H1 (cell line): Measurements from ENCODE around the gene URM1. TPM values are rescaled to one million over a fixed set of nuclear protein-coding genes. Genes with fewer than 3 reads are reported as not detected.

Experiments
- CTCF ChIA-PET: fragments of 300-600 bp; sonication (Branson Sonifier 250); formaldehyde crosslinking; loops from one replicate; lab custom pipeline; 2021; ENCODE audit not compliant: partially characterized antibody; lab: Charles Lee
- POLR2A ChIA-PET: fragments of 300-600 bp; sonication (Branson Sonifier 250); formaldehyde crosslinking; loops from one replicate; lab custom pipeline; 2021; ENCODE audit warnings: inconsistent platforms; ENCODE audit not compliant: partially characterized antibody; lab: Charles Lee
- DNase-seq, 2 experiments: peaks; one replicate each; pipeline versions ENCODE4 v3.0.0 to v3.0.0-alpha.2; 2010 to 2022; ENCODE audit warnings: low spot score in 2 of 2, low read depth in 1 of 2, mixed read lengths in 1 of 2
- FAIRE-seq: peaks from 2 replicates; lab custom pipeline; 2011; peaks lifted over from hg19 to GRCh38; lab: Jason Lieb, UNC
- H2AFZ ChIP-seq: 2 replicates; pipeline ENCODE4 v1.8.1; 2012; ENCODE audit warnings: low read length, inconsistent platforms
- H2AK5ac ChIP-seq: 2 replicates; pipeline ENCODE4 v1.6.1; 2013; ENCODE audit warnings: low read depth, low read length
- H2BK120ac ChIP-seq: replicated peaks from 2 replicates; pipeline ENCODE3; 2013; ENCODE audit warnings: low read depth, low read length, inconsistent platforms
- H2BK12ac ChIP-seq: 2 replicates; pipeline ENCODE4 v1.6.1; 2013; ENCODE audit warnings: low read depth, low read length
- H2BK15ac ChIP-seq: 2 replicates; pipeline ENCODE4 v1.6.1; 2013; ENCODE audit warnings: low read length
- H2BK20ac ChIP-seq: 2 replicates; pipeline ENCODE4 v1.6.1; 2013; ENCODE audit warnings: low read length
- H2BK5ac ChIP-seq: 2 replicates; pipeline ENCODE4 v1.6.1; 2013; ENCODE audit warnings: low read depth, low read length
- H3K14ac ChIP-seq: 2 replicates; pipeline ENCODE4 v1.6.1; 2013; ENCODE audit warnings: inconsistent platforms; ENCODE audit not compliant: insufficient read length
- H3K18ac ChIP-seq: 2 replicates; pipeline ENCODE4 v1.6.1; 2013; ENCODE audit warnings: low read length; ENCODE audit errors: extremely low read depth
- H3K23ac ChIP-seq: 2 replicates; pipeline ENCODE4 v1.6.1; 2013; ENCODE audit warnings: inconsistent platforms; ENCODE audit not compliant: insufficient read length
- H3K23me2 ChIP-seq: 2 replicates; pipeline ENCODE4 v1.6.1; 2013; ENCODE audit warnings: low read depth, low read length
- H3K27ac ChIP-seq: 2 replicates; pipeline ENCODE4 v1.6.1; 2011; ENCODE audit warnings: low read depth, low read length, inconsistent platforms
- H3K27me3 ChIP-seq, 4 experiments: replicated peaks in 1 of 4; 1 replicate in 1 of 4; 2 replicates in 3 of 4; pipeline versions ENCODE4 v1.6.1 to v1.8.1; 2011 to 2013; ENCODE audit warnings: low read length in 3 of 4, mild to moderate bottlenecking in 3 of 4, inconsistent platforms in 2 of 4, mixed read lengths in 2 of 4, moderate library complexity in 1 of 4; ENCODE audit not compliant: control insufficient read depth in 3 of 4, insufficient read depth in 3 of 4; ENCODE audit errors: extremely low read depth in 1 of 4
- H3K36me3 ChIP-seq, 4 experiments: 2 replicates each; pipeline versions ENCODE4 v1.6.1 to v1.8.1; 2011 to 2013; ENCODE audit warnings: mild to moderate bottlenecking in 4 of 4, low read length in 3 of 4, moderate library complexity in 2 of 4, control low read depth in 1 of 4, inconsistent platforms in 1 of 4; ENCODE audit not compliant: insufficient read depth in 4 of 4, control insufficient read depth in 2 of 4
- H3K4ac ChIP-seq: replicated peaks from 2 replicates; pipeline ENCODE3; 2013; ENCODE audit warnings: low read length, low read depth, mixed read lengths, inconsistent platforms; ENCODE audit not compliant: insufficient read length
- H3K4me1 ChIP-seq, 4 experiments: replicated peaks in 1 of 4; 1 replicate in 1 of 4; 2 replicates in 3 of 4; pipeline versions ENCODE4 v1.6.1 to v1.8.1; 2011 to 2013; ENCODE audit warnings: low read length in 3 of 4, inconsistent platforms in 2 of 4, mixed read lengths in 1 of 4; ENCODE audit not compliant: insufficient read depth in 4 of 4, control insufficient read depth in 3 of 4
- H3K4me2 ChIP-seq, 2 experiments: 2 replicates each; pipeline versions ENCODE4 v1.6.1 to v1.8.1; 2011 to 2013; ENCODE audit warnings: low read depth in 2 of 2, low read length in 2 of 2, control low read depth in 1 of 2, inconsistent platforms in 1 of 2, mild to moderate bottlenecking in 1 of 2; ENCODE audit not compliant: insufficient read depth in 1 of 2
- H3K4me3 ChIP-seq, 4 experiments: fragments of 200-600, 300-600 bp in 1 of 4; sonication (generic), shearing (Covaris generic), sonication (Bioruptor Twin) in 1 of 4; 2 replicates each; pipeline versions ENCODE4 v1.5.1 to v1.8.1; 2011 to 2016; ENCODE audit warnings: low read length in 4 of 4, low read depth in 3 of 4, control low read depth in 2 of 4, inconsistent platforms in 2 of 4, mild to moderate bottlenecking in 2 of 4, mixed read lengths in 1 of 4, moderate library complexity in 1 of 4; ENCODE audit not compliant: insufficient read depth in 2 of 4; ENCODE audit errors: extremely low read depth in 1 of 4
- H3K56ac ChIP-seq: replicated peaks from 2 replicates; pipeline ENCODE3; 2013; ENCODE audit warnings: low read depth, mild to moderate bottlenecking, mixed read lengths, low read length, inconsistent platforms; ENCODE audit not compliant: insufficient read length
- H3K79me1 ChIP-seq: 2 replicates; pipeline ENCODE4 v1.6.1; 2013; ENCODE audit warnings: low read depth, low read length, control low read depth
- H3K79me2 ChIP-seq, 2 experiments: 2 replicates each; pipeline versions ENCODE4 v1.6.1 to v1.8.1; 2012 to 2013; ENCODE audit warnings: low read length in 2 of 2, mild to moderate bottlenecking in 2 of 2, inconsistent platforms in 1 of 2; ENCODE audit not compliant: insufficient read depth in 2 of 2, control insufficient read depth in 1 of 2
- H3K9ac ChIP-seq, 4 experiments: replicated peaks in 1 of 4; 1 replicate in 1 of 4; 2 replicates in 3 of 4; pipeline versions ENCODE4 v1.6.1 to v1.8.1; 2011 to 2013; ENCODE audit warnings: low read depth in 3 of 4, low read length in 3 of 4, control low read depth in 2 of 4, mild to moderate bottlenecking in 2 of 4, moderate library complexity in 2 of 4, inconsistent platforms in 1 of 4; ENCODE audit errors: extremely low read depth in 1 of 4
- H3K9me3 ChIP-seq, 2 experiments: 2 replicates each; pipeline versions ENCODE4 v1.6.1 to v1.8.1; 2012 to 2013; ENCODE audit warnings: mild to moderate bottlenecking in 2 of 2, moderate library complexity in 2 of 2, control low read depth in 1 of 2, inconsistent platforms in 1 of 2, low read depth in 1 of 2, low read length in 1 of 2, mixed read lengths in 1 of 2; ENCODE audit not compliant: insufficient read depth in 2 of 2
- H4K20me1 ChIP-seq, 2 experiments: replicated peaks in 1 of 2; 2 replicates each; pipeline versions ENCODE3 to v1.8.1; 2011 to 2013; ENCODE audit warnings: inconsistent platforms in 2 of 2, low read length in 2 of 2, mild to moderate bottlenecking in 1 of 2; ENCODE audit not compliant: insufficient read depth in 2 of 2, control insufficient read depth in 1 of 2
- H4K5ac ChIP-seq: 2 replicates; pipeline ENCODE4 v1.6.1; 2013; ENCODE audit warnings: low read length, low read depth, mixed read lengths, inconsistent platforms; ENCODE audit not compliant: insufficient read length
- H4K8ac ChIP-seq: 2 replicates; pipeline ENCODE4 v1.8.0; 2013; ENCODE audit warnings: mild to moderate bottlenecking, moderate library complexity, low read length, inconsistent platforms; ENCODE audit not compliant: insufficient read depth; ENCODE audit errors: extremely low read depth
- H4K91ac ChIP-seq: replicated peaks from 2 replicates; pipeline ENCODE3; 2013; ENCODE audit warnings: low read length, mixed read lengths, inconsistent platforms; ENCODE audit not compliant: insufficient read length
- CBX5 ChIP-seq: fragments of 300-800, 300-1000 bp; sonication (generic); IDR thresholded peaks from 2 replicates; pipeline ENCODE4 v1.7.1; 2016; ENCODE audit warnings: antibody characterized with exemption, low read length, low read depth
- CTCF ChIP-seq, 3 experiments: IDR thresholded peaks; 1 replicate in 2 of 3; 2 replicates in 1 of 3; pipeline versions ENCODE4 v1.5.1 to v1.6.1; 2011; ENCODE audit warnings: low read length in 3 of 3, mild to moderate bottlenecking in 3 of 3, inconsistent platforms in 2 of 3, low read depth in 1 of 3, moderate library complexity in 1 of 3; ENCODE audit not compliant: insufficient read depth in 1 of 3; ENCODE audit errors: control extremely low read depth in 1 of 3
- EP300 ChIP-seq, 2 experiments: IDR thresholded peaks; 1 replicate in 1 of 2; 2 replicates in 1 of 2; pipeline ENCODE4 v1.6.1; 2011 to 2012; ENCODE audit warnings: low read depth in 2 of 2, low read length in 2 of 2, mild to moderate bottlenecking in 2 of 2, borderline replicate concordance in 1 of 2, inconsistent platforms in 1 of 2, moderate library complexity in 1 of 2
- GABPA ChIP-seq: IDR thresholded peaks from 2 replicates; pipeline ENCODE4 v1.6.1; 2011; ENCODE audit warnings: mild to moderate bottlenecking, low read length, moderate library complexity, borderline replicate concordance; ENCODE audit not compliant: insufficient read depth
- POU5F1 ChIP-seq: IDR thresholded peaks from 2 replicates; pipeline ENCODE4 v1.6.1; 2011; ENCODE audit warnings: low read depth, mild to moderate bottlenecking, low read length, moderate library complexity
- SIRT6 ChIP-seq: IDR thresholded peaks from one replicate; pipeline ENCODE4 v1.7.1; 2012; ENCODE audit warnings: low read length, inconsistent platforms
- WGBS, 2 experiments: shearing (Covaris generic) in 1 of 2; methylation state at CpG; one replicate each; pipeline versions ENCODE4 v1.1.6 to v1.1.7; 2013 to 2015; ENCODE audit warnings: low lambda C conversion rate in 2 of 2, mixed read lengths in 2 of 2, inconsistent platforms in 1 of 2, low coverage in 1 of 2, missing lambda C conversion rate in 1 of 2; ENCODE audit not compliant: insufficient replicate concordance in 2 of 2, insufficient coverage in 1 of 2, insufficient read length in 1 of 2; ENCODE audit errors: extremely low coverage in 1 of 2, missing lambda C conversion rate in 1 of 2; 5-methylcytosine and 5-hydroxymethylcytosine counted together
- polyA plus RNA-seq, 7 experiments: library from polyadenylated mRNA; depleted of rRNA in 3 of 7; stranded (reverse) in 5 of 7; unstranded in 2 of 7; fragments of >200 nt in 5 of 7; fragments of 200-250 nt in 2 of 7; gene quantifications; 1 replicate in 5 of 7; 2 replicates in 1 of 7; 4 replicates in 1 of 7; pipeline versions ENCODE4 v1.2.1 to v1.2.3, GENCODE V29; 2011 to 2013; ENCODE audit warnings: missing spikeins in 2 of 7, mixed read lengths in 2 of 7
- total RNA-seq: library from RNA; stranded (reverse); fragmentation: NEBNext Ultra II Directional; extraction: Animal tissue kit (Norgen Biotek cat#: 25700); gene quantifications from 2 replicates; pipeline ENCODE4 v1.2.1, GENCODE V29; 2021

Gene URM1
- total and polyA plus RNA-seq, 2 of the 8 experiments (the other 6 are each of a cell fraction or from before 2014, with no cell fraction given): 58.3 to 62.3 TPM

- no peak for FAIRE-seq
- Histone ChIP-seq H3K4ac (no peak overlapping the region), H3K4me2 (no peak overlapping the region), H3K79me1 (no peaks in the 10 kb centered on the region), H4K5ac (no peak overlapping the region), H2BK5ac (no peak overlapping the region), H4K8ac (no peak overlapping the region), H2BK15ac (no peak overlapping the region), H3K27me3 (peaks cover 5 to 39% (median 31%) of the 10 kb centered on the region in 4 experiments; a peak in 6 of 7 replicates), H3K27ac (no peak overlapping the region), H2AFZ (no peak overlapping the region), H3K14ac (no peak overlapping the region), H2BK120ac (no peak overlapping the region), H3K23me2 (peaks cover 6% of the 10 kb centered on the region; the same call in 1 of the 2 replicates), H3K9me3 (no peaks in the 10 kb centered on the region)
- WGBS, 2 experiments: 80% methylated on average over 5 of the region's 5 CpGs; no CpG with 5 or more reads in 1 of the 2 experiments
- TF ChIP-seq CTCF (IDR thresholded peaks at IDR 0.05; ENCODE audit: control extremely low read depth in 1 of 3, insufficient read depth in 1 of 3, low read depth in 1 of 3, low read length in 3 of 3) (no peak), EP300 (IDR thresholded peaks at IDR 0.05; ENCODE audit: borderline replicate concordance in 1 of 2, low read depth in 2 of 2, low read length in 2 of 2) (no peak), POU5F1 (no peak), GABPA (no peak), CBX5 (no peak), SIRT6 (no peak)
- TF ChIP-seq, all 59 proteins: peak for 0
- ChIA-PET CTCF (interaction anchor here (0.7 to 5.9 kb wide), 8 partner anchors 10 to 60 kb away, joined by 3 to 40 read pairs (median 4); no protein-coding TSS in a partner anchor), POLR2A (interaction anchor here (0.6 to 1.3 kb wide), 2 partner anchors 33 to 69 kb away, joined by 3 read pairs; no protein-coding TSS in a partner anchor)
- no peak for DNase-seq
- Histone ChIP-seq H2AK5ac (no peak overlapping the region), H3K4me3 (no peak overlapping the region), H4K91ac (no peak overlapping the region), H3K23ac (no peak overlapping the region), H3K56ac (no peak overlapping the region), H4K20me1 (no peaks in the 10 kb centered on the region), H2BK20ac (no peak overlapping the region), H3K18ac (no peak overlapping the region), H3K4me1 (peaks cover 0 to 9% (median 5%) of the 10 kb centered on the region in 4 experiments; a peak in 4 of 7 replicates), H3K36me3 (no peaks in the 10 kb centered on the region), H2BK12ac (no peak overlapping the region; the same call in 1 of the 2 replicates), H3K9ac (no peak overlapping the region), H3K79me2 (no peaks in the 10 kb centered on the region)
Observed at GRCh38 chr9:128422783-128423150, 51.6 kb downstream of the URM1 start.
